HG03558 (cell line): ENCODE results near the gene CYP4V2.

Experiments
- ATAC-seq: cut with Tn5 transposase; IDR thresholded peaks from one replicate; pipeline ENCODE4 v1.9.1; 2021; ENCODE audit warnings: moderate number of reproducible peaks; ENCODE audit not compliant: unreplicated experiment; ENCODE audit errors: extremely low read depth

Gene CYP4V2

GRCh38 chr4:186172546-186172945, 18.8 kb upstream of the CYP4V2 start:
- no peak for ATAC-seq

GRCh38 chr4:186188107-186188506, 3.3 kb upstream of the CYP4V2 start:
- ATAC-seq: no peak

- ATAC-seq: no peak
Measured at GRCh38 chr4:186189656-186190055, 1.7 kb upstream of the CYP4V2 start.

GRCh38 chr4:186190581-186191199, 677 bp upstream of the CYP4V2 start:
- ATAC-seq: peak; percentile 15

GRCh38 chr4:186192066-186192612, 772 bp downstream of the CYP4V2 start:
- no peak for ATAC-seq

GRCh38 chr4:186193851-186194250, 2.5 kb downstream of the CYP4V2 start:
- no peak for ATAC-seq

- no peak for ATAC-seq
Measured at GRCh38 chr4:186196063-186196462, 4.7 kb downstream of the CYP4V2 start.

- no peak for ATAC-seq
Measured at GRCh38 chr4:186200516-186200915, 9.1 kb downstream of the CYP4V2 start.

GRCh38 chr4:186201010-186201409, 9.6 kb downstream of the CYP4V2 start:
- ATAC-seq: no peak

GRCh38 chr4:186201535-186202230, 10.3 kb downstream of the CYP4V2 start:
- ATAC-seq: no peak

- ATAC-seq: no peak
Measured at GRCh38 chr4:186202490-186203140, 11.2 kb downstream of the CYP4V2 start.

- no peak for ATAC-seq
Measured at GRCh38 chr4:186203406-186203805, 12.0 kb downstream of the CYP4V2 start.

- no peak for ATAC-seq
Measured at GRCh38 chr4:186204103-186204559, 12.8 kb downstream of the CYP4V2 start.

- no peak for ATAC-seq
Measured at GRCh38 chr4:186204686-186205085, 13.3 kb downstream of the CYP4V2 start.

- no peak for ATAC-seq
Measured at GRCh38 chr4:186205156-186205555, 13.8 kb downstream of the CYP4V2 start.

GRCh38 chr4:186216465-186217024, 25.2 kb downstream of the CYP4V2 start:
- no peak for ATAC-seq

GRCh38 chr4:186217733-186218293, 26.4 kb downstream of the CYP4V2 start:
- no peak for ATAC-seq

GRCh38 chr4:186221624-186222023, 30.3 kb downstream of the CYP4V2 start:
- no peak for ATAC-seq

GRCh38 chr4:186225848-186226247, 34.5 kb downstream of the CYP4V2 start:
- no peak for ATAC-seq

- no peak for ATAC-seq
Measured at GRCh38 chr4:186226521-186227189, 35.3 kb downstream of the CYP4V2 start.
